CD14-positive monocyte (primary cell): ENCODE results near the gene RUFY4. TPM values are rescaled to one million over a fixed set of nuclear protein-coding genes. Genes with fewer than 3 reads are reported as not detected.
A peak's percentile ranks its signal among the peaks of the same experiment; 100 is the strongest.

Experiments used
- DNase-seq, 3 donors: peaks; one replicate each; pipeline ENCODE4 v3.0.0-alpha.2; 2011 to 2022
- H2AFZ ChIP-seq: 2 replicates; pipeline ENCODE4 v1.6.0; 2012; ENCODE audit warnings: mild to moderate bottlenecking, low read depth, low read length, inconsistent platforms; ENCODE audit not compliant: insufficient read depth, poor library complexity, severe bottlenecking
- H3K27ac ChIP-seq, 2 donors: 1 replicate in 1 of 2; 2 replicates in 1 of 2; pipeline ENCODE4 v1.5.1; 2012 to 2013; ENCODE audit warnings: low read length in 2 of 2, control low read depth in 1 of 2, inconsistent platforms in 1 of 2, low read depth in 1 of 2, mild to moderate bottlenecking in 1 of 2
- H3K27me3 ChIP-seq, 2 donors: one replicate each; pipeline versions ENCODE4 v1.6.0 to v1.6.1; 2011 to 2013; ENCODE audit warnings: low read length in 2 of 2; ENCODE audit not compliant: control insufficient read depth in 2 of 2, insufficient read depth in 2 of 2
- H3K36me3 ChIP-seq, 2 donors: replicated peaks in 1 of 2; 1 replicate in 1 of 2; 2 replicates in 1 of 2; pipeline versions ENCODE4 v1.5.1 to v1.6.1; 2012 to 2013; ENCODE audit warnings: low read length in 2 of 2, control low read depth in 1 of 2, inconsistent platforms in 1 of 2, mild to moderate bottlenecking in 1 of 2; ENCODE audit not compliant: insufficient read depth in 2 of 2, control insufficient read depth in 1 of 2
- H3K4me1 ChIP-seq, 2 donors: 1 replicate in 1 of 2; 2 replicates in 1 of 2; pipeline versions ENCODE4 v1.5.1 to v1.6.1; 2012 to 2013; ENCODE audit warnings: low read length in 2 of 2, control low read depth in 1 of 2, inconsistent platforms in 1 of 2, mild to moderate bottlenecking in 1 of 2, moderate library complexity in 1 of 2; ENCODE audit not compliant: insufficient read depth in 2 of 2, control insufficient read depth in 1 of 2
- H3K4me2 ChIP-seq: replicated peaks from 2 replicates; pipeline ENCODE3; 2012; ENCODE audit warnings: low read length, moderate library complexity, mild to moderate bottlenecking; ENCODE audit not compliant: poor library complexity, severe bottlenecking; ENCODE audit errors: extremely low read depth
- H3K4me3 ChIP-seq, 3 experiments: fragments of 200-600 bp in 1 of 3; sonication (generic) in 1 of 3; replicated peaks in 1 of 3; 1 replicate in 2 of 3; 2 replicates in 1 of 3; pipeline ENCODE4 v1.5.1; 2011 to 2013; ENCODE audit warnings: low read length in 3 of 3, mild to moderate bottlenecking in 3 of 3, control low read depth in 2 of 3, low read depth in 2 of 3, inconsistent platforms in 1 of 3, moderate library complexity in 1 of 3
- H3K79me2 ChIP-seq: 2 replicates; pipeline ENCODE4 v1.6.0; 2012; ENCODE audit warnings: mild to moderate bottlenecking, control low read depth, inconsistent platforms, low read length, moderate library complexity; ENCODE audit not compliant: insufficient read depth
- H3K9ac ChIP-seq: 2 replicates; pipeline ENCODE4 v1.6.0; 2017; ENCODE audit warnings: low read length, mild to moderate bottlenecking; ENCODE audit not compliant: insufficient read depth, poor library complexity, severe bottlenecking
- H3K9me3 ChIP-seq, 2 donors: replicated peaks in 1 of 2; 1 replicate in 1 of 2; 2 replicates in 1 of 2; pipeline versions ENCODE4 v1.5.1 to v1.6.1; 2012 to 2013; ENCODE audit warnings: low read length in 2 of 2, control low read depth in 1 of 2; ENCODE audit not compliant: control insufficient read depth in 1 of 2, insufficient read depth in 1 of 2
- H4K20me1 ChIP-seq: 2 replicates; pipeline ENCODE4 v1.6.0; 2012; ENCODE audit warnings: mild to moderate bottlenecking, low read length, control low read depth, moderate library complexity; ENCODE audit not compliant: insufficient read depth
- H3K27ac Mint-ChIP-seq, 7 donors: one replicate each; pipeline ENCODE4 v1.8.0; 2020; ENCODE audit warnings: mild to moderate bottlenecking in 7 of 7, mixed read lengths in 7 of 7, moderate library complexity in 6 of 7, inconsistent platforms in 2 of 7
- H3K27me3 Mint-ChIP-seq, 3 donors: one replicate each; pipeline ENCODE4 v1.8.0; 2021 to 2022; ENCODE audit warnings: low read depth in 3 of 3, mild to moderate bottlenecking in 3 of 3, mixed read lengths in 3 of 3, moderate library complexity in 3 of 3, inconsistent platforms in 1 of 3
- H3K36me3 Mint-ChIP-seq, 2 donors: one replicate each; pipeline ENCODE4 v1.8.0; 2020; ENCODE audit warnings: mixed read lengths in 2 of 2, inconsistent platforms in 1 of 2, mild to moderate bottlenecking in 1 of 2
- H3K4me1 Mint-ChIP-seq: one replicate; pipeline ENCODE4 v1.8.0; 2020; ENCODE audit warnings: mild to moderate bottlenecking, mixed read lengths
- H3K4me3 Mint-ChIP-seq, 2 donors: one replicate each; pipeline ENCODE4 v1.8.0; 2020; ENCODE audit warnings: mild to moderate bottlenecking in 2 of 2, mixed read lengths in 2 of 2, moderate library complexity in 1 of 2
- H3K9me3 Mint-ChIP-seq, 7 donors: one replicate each; pipeline ENCODE4 v1.8.0; 2020 to 2022; ENCODE audit warnings: mixed read lengths in 7 of 7, mild to moderate bottlenecking in 6 of 7, moderate library complexity in 6 of 7, inconsistent platforms in 2 of 7
- CTCF ChIP-seq: fragments of 200-600 bp; IDR thresholded peaks from one replicate; pipeline ENCODE4 v1.8.0; 2022; ENCODE audit warnings: antibody characterized with exemption, mild to moderate bottlenecking
- WGBS: methylation state at CpG from one replicate; pipeline ENCODE4 v1.1.5; 2013; ENCODE audit warnings: missing lambda C conversion rate; ENCODE audit not compliant: insufficient coverage; 5-methylcytosine and 5-hydroxymethylcytosine counted together
- intact Hi-C, 2 donors: fragments of 100-400 bp; cut with micrococcal nuclease; formaldehyde crosslinking; loops; one replicate each; pipeline versions ENCODE4 v1.15.0 to v1.15.1; 2023
- polyA plus RNA-seq, 3 donors: library from polyadenylated mRNA; depleted of rRNA in 1 of 3; unstranded in 2 of 3; stranded (reverse) in 1 of 3; fragments of 300-500 nt in 2 of 3; fragments of >200 nt in 1 of 3; fragmentation: Illumina TruSeq in 2 of 3; gene quantifications; 1 replicate in 2 of 3; 2 replicates in 1 of 3; pipeline ENCODE4 v1.2.3, GENCODE V29; 2012 to 2021

Gene RUFY4
- polyA plus RNA-seq, 3 donors = 0.65 to 26.1 (median 0.68) TPM

GRCh38 chr2:218021536-218022071, 47.4 kb upstream of the RUFY4 start:
- 73% methylated on average over 11 of the region's 12 CpGs for WGBS
- Mint-ChIP-seq H3K27ac (no peak overlapping the region), H3K4me1 (peaks cover 45% of the 10 kb centered on the region), H3K4me3 (no peak overlapping the region), H3K9me3 (no peaks in the 10 kb centered on the region), H3K36me3 (peaks cover 0 to 3% of the 10 kb centered on the region in 2 donors), H3K27me3 (peaks cover 0 to 3% (median 0%) of the 10 kb centered on the region in 3 donors)
- no peak overlapping the region for H2AFZ ChIP-seq
- intact Hi-C loops = no loop called here
- H3K4me1 ChIP-seq = peaks cover 40 to 50% of the 10 kb centered on the region in 2 donors
- no peak for DNase-seq
- no peaks in the 10 kb centered on the region for H3K9me3 ChIP-seq
- peaks cover 34% of the 10 kb centered on the region for H3K79me2 ChIP-seq
- no peak overlapping the region for H3K4me3 ChIP-seq
- H3K27ac ChIP-seq = no peak overlapping the region
- H3K9ac ChIP-seq = no peak overlapping the region
- no peak overlapping the region for H3K4me2 ChIP-seq
- H3K27me3 ChIP-seq = no peaks in the 10 kb centered on the region
- no peaks in the 10 kb centered on the region for H4K20me1 ChIP-seq
- no peaks in the 10 kb centered on the region for H3K36me3 ChIP-seq
- no peak for TF ChIP-seq CTCF

GRCh38 chr2:218022131-218022850, 46.8 kb upstream of the RUFY4 start:
- peaks cover 0 to 2% (median 0%) of the 10 kb centered on the region in 3 donors for H3K27me3 Mint-ChIP-seq
- Histone ChIP-seq H3K79me2 (peaks cover 34% of the 10 kb centered on the region), H4K20me1 (no peaks in the 10 kb centered on the region), H3K36me3 (no peaks in the 10 kb centered on the region), H3K27ac (no peak overlapping the region), H3K9ac (no peak overlapping the region), H3K4me3 (no peak overlapping the region), H2AFZ (no peak overlapping the region), H3K27me3 (no peaks in the 10 kb centered on the region), H3K4me1 (peaks cover 40 to 44% of the 10 kb centered on the region in 2 donors), H3K9me3 (no peaks in the 10 kb centered on the region), H3K4me2 (no peak overlapping the region)
- peak overlapping the region in 1 of 7 donors; percentile 62 for H3K27ac Mint-ChIP-seq
- H3K4me1 Mint-ChIP-seq = peaks cover 45% of the 10 kb centered on the region
- no peak for TF ChIP-seq CTCF
- H3K4me3 Mint-ChIP-seq = no peak overlapping the region
- H3K36me3 Mint-ChIP-seq = peaks cover 0 to 3% of the 10 kb centered on the region in 2 donors
- H3K9me3 Mint-ChIP-seq = no peaks in the 10 kb centered on the region
- intact Hi-C loops = no loop called here
- no peak for DNase-seq
- 87% methylated on average over 3 of the region's 10 CpGs for WGBS
